Mucosa of descending colon (tissue), 3 donors: ENCODE measurements around the gene TUB. TPM values are rescaled to one million over a fixed set of nuclear protein-coding genes. Genes with fewer than 3 reads are reported as not detected.

Experiments
- ATAC-seq: fragments of 200-7000 bp; cut with Tn5 transposase; one replicate; pipeline ENCODE4 v1.9.1; 2020; ENCODE audit warnings: mild to moderate bottlenecking, moderate library complexity
- DNase-seq, 3 donors: peaks; one replicate each; pipeline ENCODE4 v3.0.0-alpha.2; 2020
- H3K36me3 ChIP-seq: fragments of 200-600 bp; one replicate; pipeline ENCODE4 v1.8.0; 2021; ENCODE audit warnings: low read depth, mild to moderate bottlenecking
- H3K4me1 ChIP-seq: fragments of 200-600 bp; one replicate; pipeline ENCODE4 v1.8.0; 2021; ENCODE audit warnings: low read depth, mild to moderate bottlenecking
- H3K4me3 ChIP-seq: fragments of 200-600 bp; one replicate; pipeline ENCODE4 v1.8.0; 2021; ENCODE audit warnings: mild to moderate bottlenecking
- H3K9me3 ChIP-seq: fragments of 200-600 bp; one replicate; pipeline ENCODE4 v1.8.0; 2021; ENCODE audit warnings: mild to moderate bottlenecking
- intact Hi-C, 2 donors: fragments of 100-400 bp; cut with DNase I in 1 of 2; cut with micrococcal nuclease in 1 of 2; formaldehyde crosslinking; loops; one replicate each; pipeline versions ENCODE4 v1.11.0 to v1.11.1; 2022; cut with DNase I, micrococcal nuclease
- total RNA-seq, 3 donors: library from RNA; stranded (reverse); fragmentation: NEBNext Ultra II Directional in 2 of 3; extraction: Animal tissue kit (Norgen Biotek cat#: 25700) in 2 of 3; gene quantifications; one replicate each; pipeline versions ENCODE4 v1.2.1 to v1.2.4, GENCODE V29; 2021 to 2023
- TF ChIP-seq, protein P1 (sequence below): fragments of 200-600 bp; IDR thresholded peaks from one replicate; pipeline ENCODE4 v1.8.0; 2022; ENCODE audit warnings: antibody characterized with exemption, mild to moderate bottlenecking
- donor health status: DM: no; HTN: no; CAD: no; lungs with moderate emphysema.
- donor health status: DM: no; HTN: no; CAD: no.
- donor health status: DM: no; HTN: yes; CAD: no.

Gene TUB
- total RNA-seq, 3 donors from 2014 or later = 0.58 to 10.4 (median 1.8) TPM

GRCh38 chr11:8036002-8036802, 44.8 kb upstream of the TUB start:
- H3K4me1 ChIP-seq = no peaks in the 10 kb centered on the region
- intact Hi-C loops = loop anchor here in 1 of 2 donors (5.0 kb wide), 1 partner anchor 56 kb away; no protein-coding TSS in a partner anchor
- DNase-seq (no peak), ATAC-seq (no peak)
- H3K9me3 ChIP-seq = no peaks in the 10 kb centered on the region
- TF ChIP-seq, protein P1, sequence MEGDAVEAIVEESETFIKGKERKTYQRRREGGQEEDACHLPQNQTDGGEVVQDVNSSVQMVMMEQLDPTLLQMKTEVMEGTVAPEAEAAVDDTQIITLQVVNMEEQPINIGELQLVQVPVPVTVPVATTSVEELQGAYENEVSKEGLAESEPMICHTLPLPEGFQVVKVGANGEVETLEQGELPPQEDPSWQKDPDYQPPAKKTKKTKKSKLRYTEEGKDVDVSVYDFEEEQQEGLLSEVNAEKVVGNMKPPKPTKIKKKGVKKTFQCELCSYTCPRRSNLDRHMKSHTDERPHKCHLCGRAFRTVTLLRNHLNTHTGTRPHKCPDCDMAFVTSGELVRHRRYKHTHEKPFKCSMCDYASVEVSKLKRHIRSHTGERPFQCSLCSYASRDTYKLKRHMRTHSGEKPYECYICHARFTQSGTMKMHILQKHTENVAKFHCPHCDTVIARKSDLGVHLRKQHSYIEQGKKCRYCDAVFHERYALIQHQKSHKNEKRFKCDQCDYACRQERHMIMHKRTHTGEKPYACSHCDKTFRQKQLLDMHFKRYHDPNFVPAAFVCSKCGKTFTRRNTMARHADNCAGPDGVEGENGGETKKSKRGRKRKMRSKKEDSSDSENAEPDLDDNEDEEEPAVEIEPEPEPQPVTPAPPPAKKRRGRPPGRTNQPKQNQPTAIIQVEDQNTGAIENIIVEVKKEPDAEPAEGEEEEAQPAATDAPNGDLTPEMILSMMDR = no peak
- no peak overlapping the region for H3K4me3 ChIP-seq
- H3K36me3 ChIP-seq = no peaks in the 10 kb centered on the region

- H3K4me1 ChIP-seq = no peaks in the 10 kb centered on the region
- DNase-seq (no peak), ATAC-seq (no peak)
- H3K36me3 ChIP-seq = no peaks in the 10 kb centered on the region
- no peak overlapping the region for H3K4me3 ChIP-seq
- intact Hi-C loops = loop anchor here in 1 of 2 donors (5.0 kb wide), 1 partner anchor 55 kb away; no protein-coding TSS in a partner anchor
- no peaks in the 10 kb centered on the region for H3K9me3 ChIP-seq
- TF ChIP-seq, protein P1 = no peak
Observed at GRCh38 chr11:8036986-8037385, 44.0 kb upstream of the TUB start.

- H3K9me3 ChIP-seq = no peaks in the 10 kb centered on the region
- H3K4me3 ChIP-seq = no peak overlapping the region
- DNase-seq (no peak), ATAC-seq (no peak)
- TF ChIP-seq, protein P1 = no peak
- H3K4me1 ChIP-seq = no peaks in the 10 kb centered on the region
- intact Hi-C loops = loop anchor here in 1 of 2 donors (5.0 kb wide), 1 partner anchor 54 kb away; no protein-coding TSS in a partner anchor
- no peaks in the 10 kb centered on the region for H3K36me3 ChIP-seq
Observed at GRCh38 chr11:8038393-8038792, 42.6 kb upstream of the TUB start.

- no peaks in the 10 kb centered on the region for H3K36me3 ChIP-seq
- H3K4me3 ChIP-seq = no peak overlapping the region
- H3K4me1 ChIP-seq = no peaks in the 10 kb centered on the region
- no peak for DNase-seq
- ATAC-seq = no peak
- intact Hi-C loops = loop anchor here in 1 of 2 donors (5.0 kb wide), 1 partner anchor 53 kb away; no protein-coding TSS in a partner anchor
- no peaks in the 10 kb centered on the region for H3K9me3 ChIP-seq
- TF ChIP-seq, protein P1 = no peak
Observed at GRCh38 chr11:8038811-8039529, 42.0 kb upstream of the TUB start.

DNA sequence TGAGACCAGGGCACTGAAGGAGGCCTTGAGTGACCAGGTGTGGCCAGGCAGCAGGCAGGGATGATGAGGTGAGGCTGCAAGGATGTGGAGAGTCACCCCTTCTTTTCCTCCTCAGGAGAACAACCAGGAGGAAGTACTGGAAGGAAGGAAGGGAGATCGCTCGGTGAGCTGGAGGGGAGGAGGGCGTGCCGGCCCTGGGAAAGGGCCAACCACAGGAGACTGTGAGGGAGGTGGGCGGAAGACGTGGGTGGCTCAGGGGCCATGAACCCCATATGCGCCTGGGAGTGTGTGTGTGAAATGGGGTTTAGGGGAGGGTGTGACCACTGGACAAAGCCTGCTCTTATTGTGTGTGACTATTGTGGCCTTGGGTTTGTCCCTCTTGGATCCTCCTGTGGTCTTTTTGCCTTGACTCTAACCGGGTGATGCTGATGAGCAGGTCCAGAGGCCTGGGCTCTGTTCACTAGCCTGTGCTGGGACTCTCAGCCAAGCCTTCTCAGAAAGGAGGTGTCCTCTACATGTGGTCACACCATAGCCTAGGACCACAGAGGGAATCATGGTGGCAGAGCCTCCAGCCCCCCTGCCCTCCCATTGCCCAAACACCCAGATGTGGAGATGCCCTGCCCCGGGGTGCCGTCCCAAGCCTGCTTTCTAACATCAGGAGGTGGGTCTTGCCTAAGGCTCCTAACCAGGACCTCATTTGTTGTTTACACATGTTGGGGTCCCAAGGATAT, 41.3 kb upstream of the TUB start:
- H3K36me3 ChIP-seq = no peaks in the 10 kb centered on the region
- TF ChIP-seq, protein P1 = no peak
- no peak for ATAC-seq
- H3K4me1 ChIP-seq = no peaks in the 10 kb centered on the region
- no peaks in the 10 kb centered on the region for H3K9me3 ChIP-seq
- no peak overlapping the region for H3K4me3 ChIP-seq
- intact Hi-C loops = loop anchor here in 1 of 2 donors (5.0 kb wide), 1 partner anchor 53 kb away; no protein-coding TSS in a partner anchor
- DNase-seq = no peak
